HFF-Myc (cell line): ENCODE measurements around the gene SLC16A11.
"Not testable (repeated sequence)": the region's sequence is repeated elsewhere in the genome, so short reads cannot be mapped to it uniquely, and the experiment has no call there.

Experiments
- DNase-seq: peaks from one replicate; pipeline ENCODE4 v3.0.0-alpha.2; 2011; ENCODE audit warnings: low read depth; ENCODE audit errors: extremely low read depth
- H3K4me3 ChIP-seq: replicated peaks from 2 replicates; pipeline ENCODE4 v1.5.1; 2011; ENCODE audit warnings: low read depth, mild to moderate bottlenecking, control low read depth, low read length
- TF ChIP-seq, protein P1 (sequence below): IDR thresholded peaks from 2 replicates; pipeline ENCODE4 v1.5.1; 2012; ENCODE audit warnings: mild to moderate bottlenecking, low read depth, low read length, control low read depth; ENCODE audit errors: missing control alignments

SLC16A11 gene, protein sequence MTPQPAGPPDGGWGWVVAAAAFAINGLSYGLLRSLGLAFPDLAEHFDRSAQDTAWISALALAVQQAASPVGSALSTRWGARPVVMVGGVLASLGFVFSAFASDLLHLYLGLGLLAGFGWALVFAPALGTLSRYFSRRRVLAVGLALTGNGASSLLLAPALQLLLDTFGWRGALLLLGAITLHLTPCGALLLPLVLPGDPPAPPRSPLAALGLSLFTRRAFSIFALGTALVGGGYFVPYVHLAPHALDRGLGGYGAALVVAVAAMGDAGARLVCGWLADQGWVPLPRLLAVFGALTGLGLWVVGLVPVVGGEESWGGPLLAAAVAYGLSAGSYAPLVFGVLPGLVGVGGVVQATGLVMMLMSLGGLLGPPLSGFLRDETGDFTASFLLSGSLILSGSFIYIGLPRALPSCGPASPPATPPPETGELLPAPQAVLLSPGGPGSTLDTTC

GRCh38 chr17:7043497-7044198, at the start of gene SLC16A11:
Gene SLC16A11, minus strand, starts transcription at chr17:7044092. Its CDS starts 579 bp downstream, at chr17:7043513.
- TF ChIP-seq, protein P1, sequence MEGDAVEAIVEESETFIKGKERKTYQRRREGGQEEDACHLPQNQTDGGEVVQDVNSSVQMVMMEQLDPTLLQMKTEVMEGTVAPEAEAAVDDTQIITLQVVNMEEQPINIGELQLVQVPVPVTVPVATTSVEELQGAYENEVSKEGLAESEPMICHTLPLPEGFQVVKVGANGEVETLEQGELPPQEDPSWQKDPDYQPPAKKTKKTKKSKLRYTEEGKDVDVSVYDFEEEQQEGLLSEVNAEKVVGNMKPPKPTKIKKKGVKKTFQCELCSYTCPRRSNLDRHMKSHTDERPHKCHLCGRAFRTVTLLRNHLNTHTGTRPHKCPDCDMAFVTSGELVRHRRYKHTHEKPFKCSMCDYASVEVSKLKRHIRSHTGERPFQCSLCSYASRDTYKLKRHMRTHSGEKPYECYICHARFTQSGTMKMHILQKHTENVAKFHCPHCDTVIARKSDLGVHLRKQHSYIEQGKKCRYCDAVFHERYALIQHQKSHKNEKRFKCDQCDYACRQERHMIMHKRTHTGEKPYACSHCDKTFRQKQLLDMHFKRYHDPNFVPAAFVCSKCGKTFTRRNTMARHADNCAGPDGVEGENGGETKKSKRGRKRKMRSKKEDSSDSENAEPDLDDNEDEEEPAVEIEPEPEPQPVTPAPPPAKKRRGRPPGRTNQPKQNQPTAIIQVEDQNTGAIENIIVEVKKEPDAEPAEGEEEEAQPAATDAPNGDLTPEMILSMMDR: no peak
- DNase-seq: no peak
- H3K4me3 ChIP-seq: peak within 1 kb of the TSS; percentile 22

- DNase-seq, H3K4me3 ChIP-seq: not testable (repeated sequence)
Observed at GRCh38 chr17:7091311-7092005, 47.6 kb upstream of the SLC16A11 start.

DNA sequence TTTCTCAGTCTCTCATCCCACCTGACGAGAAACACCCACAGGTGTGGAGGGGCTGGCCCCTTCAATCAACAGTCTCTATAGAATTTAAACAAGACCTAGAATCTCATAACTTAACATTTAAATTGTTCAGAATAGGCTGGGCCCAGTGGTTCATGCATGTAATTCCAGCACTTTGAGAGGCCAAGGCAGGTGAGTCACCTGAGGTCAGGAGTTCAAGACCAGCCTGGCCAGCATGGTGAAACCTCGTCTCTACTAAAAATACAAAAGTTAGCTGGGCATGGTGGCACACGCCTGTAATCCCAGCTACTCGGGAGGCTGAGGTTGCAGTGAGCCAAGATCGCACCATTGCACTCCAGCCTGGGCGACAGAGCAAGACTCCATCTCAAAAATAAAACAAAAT, 45.7 kb upstream of the SLC16A11 start:
- not testable (repeated sequence) for H3K4me3 ChIP-seq, DNase-seq

DNA sequence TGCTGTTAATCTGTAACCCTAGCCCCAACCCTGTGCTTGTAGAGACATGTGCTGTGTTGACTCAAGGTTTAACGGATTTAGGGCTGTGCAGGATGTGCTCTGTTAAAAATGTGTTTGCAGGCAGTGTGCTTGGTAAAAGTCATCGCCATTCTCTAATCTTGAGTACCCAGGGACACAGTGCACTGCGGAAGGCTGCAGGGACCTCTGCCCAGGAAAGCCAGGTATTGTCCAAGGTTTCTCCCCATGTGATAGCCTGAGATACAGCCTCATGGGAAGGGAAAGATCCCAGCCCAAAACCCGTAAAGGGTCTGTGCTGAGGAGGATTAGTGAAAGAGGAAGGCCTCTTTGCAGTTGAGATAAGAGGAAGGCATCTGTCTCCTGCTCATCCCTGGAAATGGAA, 44.5 kb upstream of the SLC16A11 start:
- not testable (repeated sequence) for H3K4me3 ChIP-seq, DNase-seq

DNA sequence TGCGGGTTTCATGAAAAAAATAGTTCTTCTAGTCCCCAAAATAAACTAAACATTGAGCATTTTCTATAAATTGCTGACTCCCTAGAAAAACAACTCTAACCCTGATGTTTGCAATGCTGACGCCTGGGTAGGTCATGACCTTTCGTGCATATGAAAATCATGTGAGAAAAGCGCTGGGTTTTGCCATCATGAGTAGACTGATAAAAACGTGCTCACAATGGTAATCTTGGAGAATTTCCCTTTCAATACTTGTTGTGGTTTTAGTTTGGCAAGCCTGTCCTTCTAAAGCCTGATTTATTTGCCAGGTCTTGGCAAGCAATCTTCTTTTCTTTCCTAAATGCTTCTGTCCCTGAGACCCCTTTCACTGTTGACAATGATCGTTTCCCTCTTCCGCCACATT, 40.2 kb upstream of the SLC16A11 start:
- TF ChIP-seq, protein P1: no peak
- no peak for DNase-seq

GRCh38 chr17:7083592-7083991, 39.7 kb upstream of the SLC16A11 start:
- H3K4me3 ChIP-seq: no peak overlapping the region
- TF ChIP-seq, protein P1: no peak
- DNase-seq: no peak

More for the DNA sequence above, 40.2 kb upstream of the SLC16A11 start:
- H3K4me3 ChIP-seq: no peak overlapping the region

DNA sequence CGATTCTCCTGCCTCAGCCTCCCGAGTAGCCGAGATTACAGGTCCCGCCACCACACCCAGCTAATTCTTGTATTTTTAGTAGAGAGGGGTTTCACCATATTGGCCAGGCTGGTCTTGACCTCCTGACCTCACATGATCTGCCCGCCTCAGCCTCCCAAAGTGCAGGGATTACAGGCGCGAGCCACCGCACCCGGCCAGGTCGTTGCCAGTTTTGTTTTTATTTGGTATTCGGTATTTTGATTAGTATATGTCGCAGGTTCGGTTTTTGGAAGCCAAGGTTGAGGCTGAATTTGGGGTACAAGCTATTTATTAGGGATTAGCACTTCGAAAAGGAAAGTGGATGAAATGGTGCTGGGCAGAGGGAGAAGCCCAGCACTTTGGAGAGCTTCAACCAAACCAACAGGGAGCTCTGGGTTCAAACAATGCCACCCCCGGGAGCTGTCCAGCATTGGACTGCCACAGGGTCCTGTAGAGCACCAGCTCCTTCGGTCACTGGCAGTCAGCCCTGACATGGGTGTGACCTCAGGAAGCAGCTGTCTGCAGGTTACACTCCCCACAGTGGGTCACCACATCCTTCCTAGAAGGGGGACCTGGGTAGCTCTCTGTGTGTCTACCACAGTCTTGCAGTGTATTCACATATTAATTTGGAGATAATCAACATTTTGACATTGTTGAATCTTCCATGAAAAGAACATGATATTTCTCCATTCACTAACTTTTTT, 37.6 kb upstream of the SLC16A11 start:
- TF ChIP-seq, protein P1: no peak
- H3K4me3 ChIP-seq: no peak overlapping the region
- DNase-seq: no peak

GRCh38 chr17:7080456-7081041, 36.7 kb upstream of the SLC16A11 start:
- DNase-seq: no peak
- TF ChIP-seq, protein P1: no peak
- no peak overlapping the region for H3K4me3 ChIP-seq
